Erythroblast (primary cell): ENCODE data around the gene SRP19.
"Not testable (repeated sequence)": the region's sequence is repeated elsewhere in the genome, so short reads cannot be mapped to it uniquely, and the experiment has no call there.

Source experiments
- DNase-seq, 2 experiments: peaks; one replicate each; lab custom pipeline; 2025; lab: John Stamatoyannopoulos, UW
- GATA1 ChIP-seq: IDR thresholded peaks from 2 replicates; pipeline ENCODE4 v1.6.1; 2011; ENCODE audit warnings: low read depth, mild to moderate bottlenecking, control low read depth, low read length, moderate library complexity
- POLR2A ChIP-seq: IDR thresholded peaks from 2 replicates; pipeline ENCODE4 v1.6.1; 2011; ENCODE audit warnings: mild to moderate bottlenecking, low read length

SRP19 gene

GRCh38 chr5:112883192-112883591, 22.1 kb downstream of the SRP19 start:
- DNase-seq: peak in 1 of 2 experiments; percentile 27
- no peak for TF ChIP-seq GATA1
- no peak for TF ChIP-seq POLR2A

GRCh38 chr5:112885001-112885400, 23.9 kb downstream of the SRP19 start:
- DNase-seq: no peak
- TF ChIP-seq GATA1 (no peak), POLR2A (no peak)

GRCh38 chr5:112886975-112887374, 25.9 kb downstream of the SRP19 start:
- no peak for DNase-seq
- TF ChIP-seq GATA1 (no peak), POLR2A (no peak)

GRCh38 chr5:112892066-112892465, 31.0 kb downstream of the SRP19 start:
- not testable (repeated sequence) for DNase-seq

- TF ChIP-seq GATA1 (no peak), POLR2A (no peak)
- DNase-seq: no peak
These were observed 31.7 kb downstream of the SRP19 start for GRCh38 chr5:112892776-112893175.

- TF ChIP-seq POLR2A: no peak
- no peak for TF ChIP-seq GATA1
These were observed 34.6 kb downstream of the SRP19 start for GRCh38 chr5:112895682-112896081.

GRCh38 chr5:112902561-112902960, 41.5 kb downstream of the SRP19 start:
- TF ChIP-seq POLR2A (no peak), GATA1 (no peak)
- DNase-seq: no peak

More at GRCh38 chr5:112895682-112896081, 34.6 kb downstream of the SRP19 start:
- no peak for DNase-seq

- DNase-seq: not testable (repeated sequence)
These were observed 43.9 kb downstream of the SRP19 start for GRCh38 chr5:112904996-112905395.

GRCh38 chr5:112906637-112907036, 45.5 kb downstream of the SRP19 start:
- TF ChIP-seq GATA1: no peak
- TF ChIP-seq POLR2A: no peak
- no peak for DNase-seq

- no peak for DNase-seq
These were observed 46.1 kb downstream of the SRP19 start for GRCh38 chr5:112907166-112907631.

GRCh38 chr5:112908854-112909253, 47.8 kb downstream of the SRP19 start:
- no peak for DNase-seq
- TF ChIP-seq GATA1 (no peak), POLR2A (no peak)

More at GRCh38 chr5:112907166-112907631, 46.1 kb downstream of the SRP19 start:
- TF ChIP-seq POLR2A (no peak), GATA1 (no peak)

GRCh38 chr5:112910529-112910928, 49.4 kb downstream of the SRP19 start:
- no peak for DNase-seq
- TF ChIP-seq GATA1 (no peak), POLR2A (no peak)

GRCh38 chr5:112914584-112914983, 53.5 kb downstream of the SRP19 start:
- peak; percentile 58 to 63 for DNase-seq

GRCh38 chr5:112915831-112916230, 54.7 kb downstream of the SRP19 start:
- peak in 1 of 2 experiments; percentile 7 for DNase-seq
- TF ChIP-seq POLR2A: no peak
- TF ChIP-seq GATA1: no peak

More at GRCh38 chr5:112914584-112914983, 53.5 kb downstream of the SRP19 start:
- TF ChIP-seq GATA1: no peak
- TF ChIP-seq POLR2A: no peak

GRCh38 chr5:112917453-112917995, 56.4 kb downstream of the SRP19 start:
- peak; percentile 52 to 58 for DNase-seq
- no peak for TF ChIP-seq POLR2A
- TF ChIP-seq GATA1: no peak
